NK-92 (cell line): Measurements from ENCODE around the gene SYN1.

ENCODE experiments used
- DNase-seq: peaks from one replicate; lab custom pipeline; 2025; ENCODE audit not compliant: unreplicated experiment; lab: John Stamatoyannopoulos, UW

The SYN1 gene

DNA sequence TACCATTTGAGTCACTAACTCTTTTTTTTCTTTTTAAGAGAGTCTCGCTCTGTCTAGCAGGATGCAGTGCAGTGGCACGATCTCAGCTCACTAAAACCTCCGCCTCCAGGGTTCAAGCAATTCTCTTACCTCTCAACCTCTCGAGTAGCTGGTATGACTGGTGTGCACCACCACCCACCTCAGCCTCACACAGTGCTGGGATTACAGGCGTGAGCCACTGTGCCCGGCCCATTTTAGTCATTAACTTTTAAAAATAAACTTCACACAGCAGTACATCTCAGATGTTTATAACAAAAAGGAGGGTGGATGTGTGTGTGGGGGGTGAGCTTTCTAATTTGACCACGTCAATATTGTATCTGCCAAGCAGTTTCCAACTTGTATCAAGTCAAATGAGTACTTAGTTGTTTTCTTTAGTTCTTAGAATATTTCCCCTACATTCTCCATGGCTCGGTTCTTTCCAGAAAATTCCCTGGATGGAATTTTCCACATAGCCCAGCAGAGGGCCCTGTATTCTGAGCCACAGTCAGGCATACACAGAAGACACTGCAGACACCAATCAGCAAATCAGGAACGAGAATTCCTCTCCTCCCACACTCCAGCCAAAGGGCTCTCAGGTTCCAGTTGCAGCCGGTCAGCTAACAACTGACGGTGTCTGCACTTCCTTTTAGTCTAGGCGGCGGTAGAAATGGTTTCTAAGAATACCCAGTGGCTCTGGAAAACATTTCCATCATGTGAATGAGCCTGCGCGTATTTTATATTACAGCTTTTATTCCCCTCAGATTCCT is 78.7 kb downstream of the SYN1 start:
- no peak for DNase-seq

- no peak for DNase-seq
These were observed 79.8 kb downstream of the SYN1 start for GRCh38 chrX:47539860-47540259.

GRCh38 chrX:47530049-47530448 is 89.6 kb downstream of the SYN1 start:
- DNase-seq: no peak

GRCh38 chrX:47529548-47529947 is 90.1 kb downstream of the SYN1 start:
- DNase-seq: no peak

DNA sequence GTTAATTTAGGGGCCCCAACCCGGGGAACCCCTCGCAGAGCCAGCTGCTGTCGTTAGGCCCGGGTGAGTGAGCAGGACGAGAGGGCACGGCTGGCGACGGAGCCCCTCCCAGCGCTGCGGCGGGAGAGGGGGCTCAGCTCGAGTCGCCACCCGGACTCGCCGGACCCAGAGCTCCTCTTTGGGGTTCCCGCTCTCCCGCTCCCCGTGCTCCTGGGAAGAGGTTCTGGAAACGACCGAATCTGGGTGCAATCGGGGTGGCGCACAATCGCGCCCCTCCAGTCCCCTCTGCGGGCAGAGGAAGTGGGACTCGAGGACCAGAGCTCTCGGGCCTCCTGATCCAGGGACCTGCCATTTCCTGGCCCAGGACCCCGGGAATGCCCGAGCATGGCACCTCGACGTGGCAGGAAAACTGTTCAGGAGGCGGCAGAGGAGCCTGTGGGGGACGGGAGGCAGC is 95.9 kb downstream of the SYN1 start:
- DNase-seq: no peak

DNA sequence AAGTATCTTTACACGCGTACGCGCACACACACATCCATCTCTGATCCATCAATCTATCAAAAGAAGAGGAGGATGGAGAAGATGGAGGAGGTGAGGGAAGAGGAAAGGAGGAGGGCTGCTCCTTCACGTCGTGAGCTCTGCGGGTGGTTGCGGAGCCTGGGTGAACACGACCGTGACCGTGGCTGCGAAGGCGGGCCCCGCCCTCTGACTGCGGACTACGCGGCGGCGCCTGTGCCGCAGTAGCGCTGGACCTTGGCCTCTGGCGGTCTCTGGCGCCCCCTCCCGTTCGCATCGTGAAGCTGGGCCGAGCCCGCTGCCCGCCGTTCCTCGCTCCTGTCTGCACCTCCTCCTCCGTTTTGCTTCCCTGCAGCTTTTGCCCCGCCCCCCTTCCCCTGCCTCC is 96.4 kb downstream of the SYN1 start:
- no peak for DNase-seq
